Amygdala (tissue), 56 donors: Measurements from ENCODE around the gene GPR162.

Source experiments
- DNase-seq, 56 donors: peaks; one replicate each; lab custom pipeline; 2025; lab: John Stamatoyannopoulos, UW

Gene GPR162

DNA sequence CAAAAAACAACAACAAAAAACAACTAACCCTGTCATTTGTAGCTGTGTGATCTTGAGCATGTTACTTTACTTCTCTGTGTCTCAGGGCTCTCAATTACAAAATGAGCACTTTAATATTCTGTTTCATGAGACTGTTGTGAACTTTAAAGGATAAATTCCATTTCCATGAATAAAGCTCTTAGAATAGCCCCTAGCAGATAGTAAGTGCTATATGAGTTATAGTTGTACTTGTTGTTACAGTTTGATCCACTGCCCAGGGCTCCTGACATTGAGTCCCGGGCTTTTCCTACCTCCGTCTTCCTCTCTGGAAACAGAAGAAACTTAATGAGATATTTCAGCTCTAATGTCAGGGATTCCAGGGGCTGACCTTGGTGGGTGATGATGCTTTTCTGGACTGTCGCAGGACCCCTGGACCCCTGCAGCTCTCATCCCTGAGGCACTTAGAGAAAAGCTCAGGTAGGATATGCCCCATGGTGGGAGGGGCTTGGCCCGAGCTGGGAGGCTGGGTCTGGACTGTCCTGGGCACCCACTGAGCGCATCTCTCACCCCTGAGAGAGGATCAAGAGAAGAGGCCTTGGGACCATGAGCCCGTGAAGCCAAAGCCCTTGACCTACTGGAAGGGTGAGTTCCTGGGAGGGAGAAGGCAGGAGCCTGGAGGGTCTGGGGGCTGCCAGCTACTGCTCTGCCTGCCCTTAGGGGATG, 11.7 kb downstream of the GPR162 start:
- no peak for DNase-seq

DNA sequence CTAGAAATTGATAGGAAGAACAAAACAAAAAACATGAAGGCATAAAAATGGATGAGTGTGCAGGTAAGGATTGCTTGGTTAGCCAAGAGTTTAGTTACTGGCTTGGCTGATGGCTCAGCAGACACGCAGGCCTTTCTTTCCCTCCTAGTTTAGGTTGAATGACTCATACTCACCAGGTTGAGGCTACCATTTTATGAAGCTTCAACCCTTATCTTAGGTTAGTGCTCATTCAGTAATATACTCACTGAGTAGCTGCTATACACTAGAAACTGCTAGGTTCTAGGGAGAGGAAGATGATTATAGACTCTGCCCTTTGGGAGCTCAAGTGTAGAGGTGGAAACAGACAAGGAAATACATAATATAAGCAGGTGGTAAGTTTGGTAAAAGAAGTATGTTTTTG, 12.6 kb downstream of the GPR162 start:
- DNase-seq = no peak

DNA sequence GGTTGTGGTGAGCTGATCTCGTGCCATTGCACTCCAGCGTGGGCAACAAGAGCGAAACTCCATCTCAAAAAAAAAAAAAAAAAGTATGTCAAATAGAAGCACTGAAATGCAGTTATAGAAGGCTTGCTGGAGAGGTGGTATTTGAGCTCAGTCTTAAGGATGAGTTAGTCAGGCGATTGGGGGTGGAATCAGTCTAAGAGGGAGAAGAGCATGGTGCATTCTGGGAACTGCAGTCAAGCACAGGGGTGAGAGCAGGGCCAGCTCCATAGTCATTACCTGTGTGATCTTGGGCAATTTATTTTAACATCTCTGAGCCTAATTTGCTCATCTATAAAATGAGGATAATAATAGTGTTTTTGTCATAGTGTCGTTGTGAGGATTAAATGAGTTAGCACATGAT, 13.3 kb downstream of the GPR162 start:
- DNase-seq = no peak

DNA sequence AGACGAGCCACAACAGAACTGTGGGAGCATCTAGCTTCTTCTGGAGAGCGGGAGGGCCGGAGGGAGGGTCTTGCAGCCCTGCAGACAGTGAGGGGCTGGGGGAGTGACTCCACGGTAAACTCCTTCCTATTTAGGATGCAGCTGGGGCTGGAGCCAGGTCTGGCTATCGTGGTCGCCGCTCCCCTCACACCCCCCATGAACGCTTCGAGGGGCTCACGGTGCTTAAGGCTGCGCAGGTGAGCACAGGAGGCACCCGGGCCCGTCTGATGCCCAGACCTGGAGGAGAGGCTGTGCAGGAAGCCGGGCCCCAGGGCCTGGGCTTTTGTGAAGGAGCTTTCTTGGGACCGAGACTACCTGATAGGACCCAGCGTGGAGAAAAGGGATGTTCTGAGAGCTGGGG, 15.2 kb downstream of the GPR162 start:
- no peak for DNase-seq

DNA sequence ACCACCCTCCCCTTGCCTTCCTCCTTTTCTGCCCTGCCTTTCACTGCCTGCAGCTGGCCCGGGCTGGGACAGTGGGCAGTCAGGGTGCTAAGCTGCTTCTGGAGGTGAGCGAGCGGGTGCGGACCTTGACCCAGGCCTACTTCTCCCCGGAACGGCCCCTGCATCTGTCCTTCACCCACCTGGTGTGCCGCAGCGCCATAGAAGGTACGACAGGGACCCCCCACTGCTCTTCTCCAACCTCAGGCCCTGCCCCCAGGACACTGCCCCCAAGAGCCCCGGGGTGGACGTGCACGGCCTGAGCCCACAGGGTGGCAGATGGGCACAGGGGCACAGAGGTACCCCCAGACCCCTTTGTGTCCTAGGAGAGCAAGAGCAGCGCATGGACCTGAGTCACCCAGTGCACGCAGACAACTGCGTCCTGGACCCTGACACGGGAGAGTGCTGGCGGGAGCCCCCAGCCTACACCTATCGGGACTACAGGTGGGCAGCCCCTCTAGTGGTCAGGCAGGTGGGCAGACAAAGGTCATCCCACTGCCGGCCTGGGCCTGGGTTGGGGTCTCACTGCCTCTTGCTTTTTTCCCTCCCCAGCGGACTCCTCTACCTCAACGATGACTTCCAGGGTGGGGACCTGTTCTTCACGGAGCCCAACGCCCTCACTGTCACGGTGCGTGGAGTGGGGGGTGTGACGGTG, 15.9 kb downstream of the GPR162 start:
- DNase-seq = no peak

DNA sequence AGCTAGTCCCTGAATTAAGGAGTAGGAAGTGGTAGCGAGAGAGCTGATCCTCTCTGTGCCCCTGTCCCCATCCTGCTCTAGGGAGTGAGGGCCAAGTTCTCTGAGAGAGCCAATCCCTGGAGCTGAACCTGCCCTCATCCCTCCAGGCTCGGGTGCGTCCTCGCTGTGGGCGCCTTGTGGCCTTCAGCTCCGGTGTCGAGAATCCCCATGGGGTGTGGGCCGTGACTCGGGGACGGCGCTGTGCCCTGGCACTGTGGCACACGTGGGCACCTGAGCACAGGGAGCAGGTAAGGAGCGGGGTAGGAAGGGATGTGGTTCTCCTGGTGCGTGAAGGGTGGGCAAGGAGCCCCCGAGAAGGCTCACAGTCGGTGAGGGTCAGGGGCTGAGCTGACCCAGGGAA, 17.2 kb downstream of the GPR162 start:
- DNase-seq = no peak

DNA sequence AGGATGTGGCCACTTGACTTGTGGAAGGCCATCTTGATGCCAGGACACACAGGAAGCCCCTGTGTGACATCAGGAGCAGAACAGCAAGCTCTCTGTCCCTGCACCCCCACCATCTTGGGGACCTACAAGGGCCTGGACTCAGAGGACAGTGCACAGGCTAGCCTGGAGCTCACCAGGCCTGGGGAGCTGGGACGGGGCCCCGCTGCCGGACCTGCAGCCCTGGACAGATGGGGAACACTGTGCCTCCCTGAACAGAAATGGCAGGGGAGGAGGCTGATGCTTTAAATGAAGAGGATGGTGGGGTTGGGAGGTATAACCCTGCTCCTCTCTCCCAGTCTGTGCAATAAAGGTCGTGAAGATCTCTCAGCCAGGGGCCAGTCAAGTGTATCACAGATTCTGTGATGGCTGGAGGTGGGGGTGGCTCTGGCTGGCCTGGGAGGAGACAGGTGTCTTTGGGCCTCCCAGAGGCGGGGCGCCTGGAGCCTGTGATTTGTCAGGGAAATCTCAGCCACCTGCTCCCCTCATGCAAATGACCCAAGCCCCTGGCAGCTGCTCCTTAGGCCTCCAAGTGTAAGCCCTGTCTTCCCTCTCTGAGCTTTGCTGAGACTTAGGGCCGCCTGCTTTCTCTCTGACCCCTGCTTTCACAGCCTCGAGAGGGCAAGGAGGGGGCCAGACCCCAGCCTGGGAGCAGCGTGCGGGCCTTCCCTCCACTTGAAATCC, 18.0 kb downstream of the GPR162 start:
- no peak for DNase-seq

DNA sequence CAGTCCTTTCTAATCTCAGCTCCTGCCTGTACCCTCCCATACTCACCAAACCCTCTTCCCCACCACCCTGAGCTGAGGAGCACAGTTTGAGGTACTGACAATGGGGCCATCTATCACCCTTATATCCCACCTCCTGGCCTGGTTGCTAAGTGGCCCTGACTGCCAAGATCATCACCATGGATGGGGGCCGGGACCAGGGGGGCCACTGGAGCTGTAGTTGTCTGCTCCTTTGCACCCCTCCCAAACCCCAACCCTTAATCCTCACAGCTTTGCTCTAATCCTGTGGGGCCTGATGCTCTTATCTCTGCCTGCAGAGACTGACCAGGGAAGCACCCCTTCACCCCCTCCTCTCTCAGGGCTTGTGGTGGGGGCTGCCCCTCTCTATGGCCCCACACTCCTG, 18.7 kb downstream of the GPR162 start:
- DNase-seq = no peak

DNA sequence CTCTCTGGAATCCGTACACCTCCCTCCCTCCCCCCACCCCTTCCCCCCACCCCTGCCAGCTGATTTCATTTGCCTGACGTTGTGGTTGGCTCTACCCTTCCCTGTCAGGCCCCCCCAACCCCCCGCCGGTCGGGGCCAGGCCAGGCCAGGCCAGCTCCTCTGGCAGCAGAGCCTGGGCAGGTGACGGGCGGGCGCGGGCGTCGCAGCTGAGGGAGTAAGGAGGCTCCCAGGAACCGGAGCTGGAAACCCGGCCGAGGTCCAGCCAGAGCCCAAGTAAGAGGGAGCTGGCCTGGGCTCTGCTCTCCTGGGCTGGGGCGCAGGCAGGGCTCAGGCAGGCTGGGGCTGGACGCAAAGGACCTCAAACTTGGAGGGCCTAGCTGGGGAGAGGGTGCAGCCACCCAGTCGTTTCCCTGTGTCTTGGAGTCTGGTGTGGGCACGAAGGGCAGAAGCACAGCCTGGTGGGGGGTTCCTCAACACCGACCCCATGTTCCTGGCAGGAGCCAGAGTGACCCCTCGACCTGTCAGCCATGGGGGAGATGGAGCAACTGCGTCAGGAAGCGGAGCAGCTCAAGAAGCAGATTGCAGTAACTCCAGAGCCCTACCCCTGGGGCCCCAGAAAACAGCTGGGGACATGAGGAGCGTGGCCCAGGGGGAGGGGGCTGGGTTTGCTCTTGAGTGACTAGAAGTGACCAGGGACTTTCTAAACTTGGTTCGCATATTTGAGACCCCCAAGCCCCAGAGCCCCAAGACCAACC, 19.3 kb downstream of the GPR162 start, which contains the start of gene GNB3:
GNB3 (plus strand) TSS at position 165 of the 755 bp plus-strand sequence; CDS start at position 528, 363 bp downstream.
- no peak for DNase-seq

DNA sequence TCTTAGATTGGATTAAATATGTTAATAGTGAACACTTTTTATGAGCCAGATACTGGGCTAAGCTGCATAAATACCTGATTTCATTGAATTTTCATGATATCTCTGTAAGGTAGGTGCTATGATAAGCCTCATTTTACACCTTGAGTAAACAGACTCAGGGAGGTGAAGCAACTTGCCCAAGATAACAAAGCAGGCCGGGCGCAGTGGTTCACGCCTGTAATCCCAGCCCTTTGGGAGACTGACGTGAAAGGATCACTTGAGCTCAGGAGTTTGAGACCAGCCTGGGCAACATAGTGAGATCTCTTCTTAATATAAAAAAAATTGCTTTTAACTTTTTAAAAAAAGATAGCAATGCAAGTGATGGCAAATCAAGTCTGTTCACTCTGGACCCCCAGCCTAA, 20.5 kb downstream of the GPR162 start:
- DNase-seq = no peak

DNA sequence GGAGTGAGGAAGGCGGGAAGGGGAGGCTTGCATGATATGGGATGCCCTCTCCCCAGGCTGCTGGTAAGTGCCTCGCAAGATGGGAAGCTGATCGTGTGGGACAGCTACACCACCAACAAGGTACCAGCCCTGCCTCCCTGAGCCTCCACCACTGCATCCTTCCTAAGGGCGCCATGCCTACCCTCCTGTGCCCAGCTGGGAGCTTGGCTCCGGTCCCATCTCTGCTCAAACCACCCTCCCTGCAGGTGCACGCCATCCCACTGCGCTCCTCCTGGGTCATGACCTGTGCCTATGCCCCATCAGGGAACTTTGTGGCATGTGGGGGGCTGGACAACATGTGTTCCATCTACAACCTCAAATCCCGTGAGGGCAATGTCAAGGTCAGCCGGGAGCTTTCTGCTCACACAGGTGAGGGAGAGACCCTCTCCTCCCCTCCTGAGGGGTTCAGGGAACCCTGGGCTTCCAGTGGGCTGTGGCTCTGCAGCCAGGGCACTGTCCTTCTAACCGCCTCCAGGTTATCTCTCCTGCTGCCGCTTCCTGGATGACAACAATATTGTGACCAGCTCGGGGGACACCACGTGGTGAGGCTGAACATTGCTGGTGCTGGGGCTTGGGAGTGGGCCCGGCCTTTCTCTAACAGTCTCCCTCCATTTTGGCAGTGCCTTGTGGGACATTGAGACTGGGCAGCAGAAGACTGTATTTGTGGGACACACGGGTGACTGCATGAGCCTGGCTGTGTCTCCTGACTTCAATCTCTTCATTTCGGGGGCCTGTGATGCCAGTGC, 21.7 kb downstream of the GPR162 start:
- no peak for DNase-seq

DNA sequence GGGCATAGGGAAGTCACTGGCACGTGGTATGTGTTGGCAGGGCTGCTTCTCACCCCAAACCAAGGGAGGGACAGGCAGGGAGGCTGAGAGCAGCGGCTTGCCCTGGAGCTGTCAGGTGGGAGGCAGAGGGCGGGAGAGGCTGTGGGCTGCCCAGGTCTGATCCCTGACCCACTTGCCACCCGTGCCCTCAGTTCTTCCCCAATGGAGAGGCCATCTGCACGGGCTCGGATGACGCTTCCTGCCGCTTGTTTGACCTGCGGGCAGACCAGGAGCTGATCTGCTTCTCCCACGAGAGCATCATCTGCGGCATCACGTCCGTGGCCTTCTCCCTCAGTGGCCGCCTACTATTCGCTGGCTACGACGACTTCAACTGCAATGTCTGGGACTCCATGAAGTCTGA, 23.8 kb downstream of the GPR162 start:
- no peak for DNase-seq

DNA sequence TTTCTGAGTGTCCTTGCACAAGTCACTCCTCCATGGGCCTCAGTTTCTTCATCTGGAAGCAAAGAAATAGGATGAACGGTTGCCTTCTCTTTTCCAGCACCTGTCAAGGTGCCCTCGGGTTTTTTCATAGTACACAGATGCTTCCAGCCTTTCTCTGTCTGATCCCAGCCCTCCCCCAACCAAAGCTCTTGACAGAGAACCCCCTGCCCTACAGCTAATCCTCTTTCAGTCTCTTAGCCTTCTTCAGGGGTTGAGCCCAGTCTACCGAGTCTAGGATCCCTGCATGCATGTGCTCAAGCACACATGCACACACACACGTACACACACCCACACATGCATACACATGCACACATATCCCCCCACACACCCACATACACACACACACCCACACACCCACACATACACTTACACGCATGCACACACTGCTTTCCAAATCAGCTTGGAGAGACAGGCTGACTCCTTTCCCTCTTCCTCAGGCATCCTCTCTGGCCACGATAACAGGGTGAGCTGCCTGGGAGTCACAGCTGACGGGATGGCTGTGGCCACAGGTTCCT, 24.8 kb downstream of the GPR162 start:
- DNase-seq = no peak

DNA sequence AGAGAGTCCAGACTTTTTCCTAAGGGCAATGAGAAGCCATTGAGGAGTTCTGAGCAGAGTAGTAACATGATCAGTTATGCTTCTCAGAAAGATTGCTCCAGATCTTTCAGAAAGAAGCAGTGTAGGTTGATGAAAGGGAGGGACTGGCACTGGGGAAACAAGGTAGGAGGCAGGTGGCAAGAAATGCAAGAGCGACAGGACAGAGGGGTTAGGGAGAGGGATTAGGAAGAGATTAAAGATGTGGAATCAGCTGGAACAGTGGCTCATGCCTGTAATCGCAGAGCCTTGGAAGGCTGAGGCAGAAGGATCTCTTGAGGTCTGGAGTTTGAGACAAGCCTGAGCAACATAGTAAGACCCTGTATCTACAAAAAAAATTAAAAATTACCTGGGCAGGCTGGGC, 26.1 kb downstream of the GPR162 start:
- DNase-seq = no peak

DNA sequence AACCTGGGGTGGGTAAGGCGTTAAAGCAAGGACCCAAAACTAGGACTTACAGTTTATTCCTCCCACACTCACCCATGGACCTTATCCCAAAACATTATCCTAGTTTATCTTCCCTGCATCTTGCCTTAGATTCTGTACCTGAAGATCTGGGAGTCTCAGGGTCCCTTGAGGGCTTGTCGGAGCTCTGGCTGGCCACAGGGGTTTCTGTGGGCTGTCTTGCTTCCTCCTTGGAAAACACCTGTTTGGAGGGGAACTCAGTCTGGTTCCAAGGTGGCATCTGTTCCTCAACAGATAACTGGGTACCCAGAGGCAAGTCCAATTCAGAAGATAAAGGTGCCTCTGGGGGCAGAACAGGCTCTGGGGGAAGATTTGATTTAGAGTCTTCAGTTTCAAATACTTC, 27.8 kb downstream of the GPR162 start:
- no peak for DNase-seq

DNA sequence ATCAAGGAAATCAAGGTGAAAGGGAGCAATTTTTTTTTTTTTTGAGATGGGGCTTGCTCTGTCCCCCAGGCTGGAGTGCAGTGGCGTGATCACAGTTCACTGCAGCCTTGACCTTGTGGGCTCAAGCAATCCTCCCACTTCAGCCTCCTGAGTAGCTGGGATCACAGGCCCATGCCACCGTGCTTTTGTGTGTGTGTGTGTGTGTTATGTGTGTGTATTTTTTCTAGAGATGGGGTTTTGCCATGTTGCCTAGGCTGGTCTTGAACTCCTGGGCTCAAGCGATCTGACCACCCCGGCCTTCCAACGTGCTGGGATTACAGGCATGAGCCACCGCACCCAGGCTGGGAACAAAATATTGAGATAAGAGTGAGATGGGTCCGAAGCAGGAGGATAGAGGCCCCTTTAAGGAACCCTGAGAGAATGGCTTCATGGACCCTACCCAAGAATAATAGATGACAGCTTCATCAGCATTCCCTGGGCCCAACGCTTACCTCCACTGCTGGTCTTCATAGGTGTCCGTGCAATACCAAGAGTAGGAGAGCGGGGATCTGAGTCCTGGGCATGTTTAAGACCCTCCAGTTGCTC, 28.4 kb downstream of the GPR162 start:
- no peak for DNase-seq

DNA sequence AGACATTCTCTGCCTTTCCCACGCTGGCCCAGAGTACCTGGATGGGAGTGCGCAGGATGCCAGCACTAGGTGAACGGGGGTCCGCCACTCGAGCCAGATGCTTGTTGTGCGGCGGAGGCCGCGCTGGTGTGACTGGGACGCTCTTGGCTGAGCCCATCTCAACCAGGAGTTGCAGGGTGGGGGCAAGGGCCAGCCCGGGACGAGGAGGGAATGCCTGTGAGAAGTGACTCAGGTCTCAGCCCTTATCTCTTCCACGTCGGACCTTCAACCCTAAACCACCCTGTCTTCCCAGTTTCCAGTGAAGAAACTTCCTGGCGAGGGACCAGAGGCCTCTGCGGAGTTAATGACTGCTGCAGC, 29.2 kb downstream of the GPR162 start:
- no peak for DNase-seq

DNA sequence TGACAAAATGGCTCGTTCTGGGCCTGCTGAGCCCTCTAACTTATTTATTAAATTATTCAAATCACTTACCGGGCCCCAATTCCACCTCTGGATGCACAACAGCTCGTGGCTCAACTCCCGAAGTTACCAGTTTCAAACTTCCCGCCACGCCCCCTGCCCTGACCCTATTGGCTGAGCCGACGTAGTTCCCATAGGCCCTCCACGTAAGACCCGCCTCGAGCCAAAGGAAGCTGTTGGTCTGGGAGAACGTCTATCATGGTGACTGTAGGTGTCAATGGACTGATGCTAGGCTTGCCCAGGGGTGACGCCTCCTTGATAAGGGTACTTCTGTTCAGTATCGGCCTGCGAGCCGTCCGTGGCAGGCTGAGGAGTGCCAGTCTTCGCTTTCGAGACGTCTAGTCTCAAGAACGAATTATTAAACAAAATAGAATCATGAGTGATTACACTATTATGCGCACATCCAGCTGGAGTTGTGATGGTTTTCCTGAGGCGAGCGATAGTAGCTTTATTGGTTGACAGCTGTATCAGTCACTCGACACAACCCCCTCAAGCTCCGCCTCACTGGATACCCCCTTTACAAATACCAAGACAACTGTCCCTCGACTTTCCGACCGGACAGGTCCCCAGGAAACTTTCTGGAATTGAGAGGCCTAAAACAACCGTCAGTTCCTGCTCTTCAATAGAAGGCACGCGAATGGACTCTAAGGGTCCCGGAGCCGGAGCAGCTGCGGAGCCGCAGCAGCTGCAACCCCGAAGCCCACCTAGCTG, 29.7 kb downstream of the GPR162 start, which contains the start of gene CDCA3:
CDCA3 (minus strand) TSS at position 134 of the 768 bp plus-strand sequence. CDS start 334 bp downstream, outside the sequence.
- DNase-seq = peak in 55 of 56 donors; percentile 48 to 98 (median 89)
